ENCODE results near the gene PLK5. TPM values are rescaled to one million over a fixed set of nuclear protein-coding genes. Genes with fewer than 3 reads are reported as not detected.
"Not testable (repeated sequence)": the region's sequence is repeated elsewhere in the genome, so short reads cannot be mapped to it uniquely, and the experiment has no call there.

The PLK5 gene
- total and polyA plus RNA-seq, 9 donors = 0.08 to 1.9 (median 0.31) TPM

GRCh38 chr19:1518471-1518870 is 5.4 kb upstream of the PLK5 start:
- no peak overlapping the region for H3K27ac ChIP-seq (ENCODE audit: low read length)
- H3K4me1 ChIP-seq (ENCODE audit: control insufficient read depth, insufficient read depth, low read length) = peaks cover 10% of the 10 kb centered on the region
- H3K27me3 ChIP-seq (ENCODE audit: control insufficient read depth, insufficient read depth, low read length) = peaks cover 54% of the 10 kb centered on the region
- H3K9me3 ChIP-seq (replicated peaks; ENCODE audit: control insufficient read depth, low read depth, low read length) = no peaks in the 10 kb centered on the region
- DNase-seq = no peak
- H3K36me3 ChIP-seq (ENCODE audit: control insufficient read depth, insufficient read depth, low read length) = no peaks in the 10 kb centered on the region
- WGBS (ENCODE audit: insufficient coverage) = 86% methylated on average over 3 of the region's 4 CpGs
- H3K4me3 ChIP-seq (ENCODE audit: low read length) = no peak overlapping the region

DNA sequence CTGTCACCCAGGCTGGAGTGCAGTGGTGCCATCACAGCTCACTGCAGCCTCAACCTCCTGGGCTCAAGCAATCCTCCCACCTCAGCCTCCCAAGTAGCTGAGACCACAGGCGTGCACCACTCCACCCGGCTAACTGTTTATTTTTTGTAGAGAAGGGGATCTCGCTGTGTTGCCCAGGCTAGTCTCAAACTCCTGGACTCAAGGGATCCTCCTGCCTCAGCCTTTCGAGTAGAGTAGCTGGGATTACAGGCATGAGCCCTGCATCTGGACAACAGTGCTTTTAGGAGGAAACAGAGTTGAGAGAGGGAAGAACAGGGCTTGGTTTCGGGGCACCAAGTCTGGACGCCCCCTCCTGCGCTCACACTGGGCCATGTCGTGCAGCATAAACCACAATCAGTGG is 4.1 kb upstream of the PLK5 start:
- not testable (repeated sequence) for H3K4me3 ChIP-seq (ENCODE audit: low read length); H3K36me3 ChIP-seq (ENCODE audit: control insufficient read depth, insufficient read depth, low read length); H3K9me3 ChIP-seq (replicated peaks; ENCODE audit: control insufficient read depth, low read depth, low read length); DNase-seq; H3K27ac ChIP-seq (ENCODE audit: low read length); H3K4me1 ChIP-seq (ENCODE audit: control insufficient read depth, insufficient read depth, low read length)
- 76% methylated on average over 6 of the region's 8 CpGs for WGBS (ENCODE audit: insufficient coverage)
- peaks cover 53% of the 10 kb centered on the region for H3K27me3 ChIP-seq (ENCODE audit: control insufficient read depth, insufficient read depth, low read length)

DNA sequence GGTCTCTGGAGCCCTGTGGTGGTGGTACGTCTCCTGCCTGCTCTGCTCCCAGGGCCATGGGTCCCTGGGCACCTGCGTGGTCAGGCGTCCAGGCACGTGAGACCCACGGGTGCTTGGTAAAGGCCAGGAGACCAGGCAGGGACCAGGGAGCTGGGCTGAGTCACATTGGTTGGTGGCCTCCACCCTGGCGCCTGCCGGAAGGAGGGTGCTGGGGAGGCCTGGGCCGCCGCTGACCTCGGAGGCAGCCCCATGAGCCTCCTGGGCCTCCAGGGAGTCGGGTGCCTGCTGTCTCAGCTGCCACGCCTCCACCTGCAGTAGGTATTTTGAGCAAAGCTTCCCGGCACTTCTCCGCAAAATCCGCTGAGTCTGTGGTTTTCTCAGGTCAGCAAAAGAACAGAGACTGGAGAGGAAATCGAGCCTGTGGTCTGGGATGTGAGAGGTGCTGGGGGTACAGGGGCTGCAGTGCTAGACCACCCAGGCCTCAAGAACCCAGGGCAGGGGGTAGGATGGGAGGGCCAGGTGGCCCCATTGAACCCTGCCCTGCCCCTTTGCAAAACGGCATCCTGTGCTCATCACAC is 3.6 kb upstream of the PLK5 start:
- Histone ChIP-seq H3K27me3 (ENCODE audit: control insufficient read depth, insufficient read depth, low read length) (peaks cover 53% of the 10 kb centered on the region), H3K27ac (ENCODE audit: low read length) (no peak overlapping the region), H3K9me3 (replicated peaks; ENCODE audit: control insufficient read depth, low read depth, low read length) (no peaks in the 10 kb centered on the region), H3K36me3 (ENCODE audit: control insufficient read depth, insufficient read depth, low read length) (no peaks in the 10 kb centered on the region), H3K4me3 (ENCODE audit: low read length) (no peak overlapping the region), H3K4me1 (ENCODE audit: control insufficient read depth, insufficient read depth, low read length) (peaks cover 10% of the 10 kb centered on the region)
- no peak for DNase-seq
- WGBS (ENCODE audit: insufficient coverage) = 65% methylated on average over 16 of the region's 17 CpGs

- WGBS (ENCODE audit: insufficient coverage) = 50% methylated on average over 9 of the region's 14 CpGs
These were observed 2.2 kb upstream of the PLK5 start for GRCh38 chr19:1521636-1522035.

GRCh38 chr19:1522061-1522460 is 1.8 kb upstream of the PLK5 start:
- no peak for DNase-seq
- Histone ChIP-seq H3K9me3 (replicated peaks; ENCODE audit: control insufficient read depth, low read depth, low read length) (no peaks in the 10 kb centered on the region), H3K4me3 (ENCODE audit: low read length) (no peak overlapping the region), H3K36me3 (ENCODE audit: control insufficient read depth, insufficient read depth, low read length) (no peaks in the 10 kb centered on the region), H3K4me1 (ENCODE audit: control insufficient read depth, insufficient read depth, low read length) (peaks cover 10% of the 10 kb centered on the region), H3K27me3 (ENCODE audit: control insufficient read depth, insufficient read depth, low read length) (peaks cover 62% of the 10 kb centered on the region), H3K27ac (ENCODE audit: low read length) (no peak overlapping the region)
- WGBS (ENCODE audit: insufficient coverage) = 57% methylated on average over 7 of the region's 10 CpGs

More at GRCh38 chr19:1521636-1522035, 2.2 kb upstream of the PLK5 start:
- Histone ChIP-seq H3K9me3 (replicated peaks; ENCODE audit: control insufficient read depth, low read depth, low read length) (no peaks in the 10 kb centered on the region), H3K27me3 (ENCODE audit: control insufficient read depth, insufficient read depth, low read length) (peaks cover 63% of the 10 kb centered on the region), H3K4me1 (ENCODE audit: control insufficient read depth, insufficient read depth, low read length) (peaks cover 10% of the 10 kb centered on the region), H3K4me3 (ENCODE audit: low read length) (no peak overlapping the region), H3K27ac (ENCODE audit: low read length) (no peak overlapping the region), H3K36me3 (ENCODE audit: control insufficient read depth, insufficient read depth, low read length) (no peaks in the 10 kb centered on the region)
- DNase-seq = peak; percentile 42

DNA sequence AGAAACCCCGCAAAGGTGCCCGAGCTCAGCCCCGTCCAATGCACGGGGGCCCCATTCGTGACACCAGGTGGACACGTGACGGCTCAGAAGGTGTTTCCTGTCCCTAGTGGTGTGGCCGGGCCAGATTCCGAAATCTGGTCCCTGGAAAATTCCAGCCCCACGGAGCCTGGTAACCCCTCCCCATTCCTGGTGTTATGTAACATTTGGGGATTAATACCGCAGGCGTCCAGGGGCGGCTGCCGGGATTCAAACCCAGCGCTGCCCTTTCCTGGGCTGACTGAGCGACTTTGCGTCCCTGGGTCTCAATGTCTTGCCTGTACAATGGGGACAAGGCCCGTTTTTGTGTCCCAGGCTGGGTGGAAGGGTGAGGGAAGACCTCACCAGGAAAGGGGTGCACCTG is 1.0 kb upstream of the PLK5 start:
- Histone ChIP-seq H3K27ac (ENCODE audit: low read length) (no peak overlapping the region), H3K27me3 (ENCODE audit: control insufficient read depth, insufficient read depth, low read length) (peaks cover 62% of the 10 kb centered on the region), H3K4me1 (ENCODE audit: control insufficient read depth, insufficient read depth, low read length) (peaks cover 10% of the 10 kb centered on the region), H3K36me3 (ENCODE audit: control insufficient read depth, insufficient read depth, low read length) (no peaks in the 10 kb centered on the region), H3K4me3 (ENCODE audit: low read length) (no peak overlapping the region), H3K9me3 (replicated peaks; ENCODE audit: control insufficient read depth, low read depth, low read length) (no peaks in the 10 kb centered on the region)
- WGBS (ENCODE audit: insufficient coverage) = 56% methylated on average over 6 of the region's 18 CpGs
- no peak for DNase-seq

DNA sequence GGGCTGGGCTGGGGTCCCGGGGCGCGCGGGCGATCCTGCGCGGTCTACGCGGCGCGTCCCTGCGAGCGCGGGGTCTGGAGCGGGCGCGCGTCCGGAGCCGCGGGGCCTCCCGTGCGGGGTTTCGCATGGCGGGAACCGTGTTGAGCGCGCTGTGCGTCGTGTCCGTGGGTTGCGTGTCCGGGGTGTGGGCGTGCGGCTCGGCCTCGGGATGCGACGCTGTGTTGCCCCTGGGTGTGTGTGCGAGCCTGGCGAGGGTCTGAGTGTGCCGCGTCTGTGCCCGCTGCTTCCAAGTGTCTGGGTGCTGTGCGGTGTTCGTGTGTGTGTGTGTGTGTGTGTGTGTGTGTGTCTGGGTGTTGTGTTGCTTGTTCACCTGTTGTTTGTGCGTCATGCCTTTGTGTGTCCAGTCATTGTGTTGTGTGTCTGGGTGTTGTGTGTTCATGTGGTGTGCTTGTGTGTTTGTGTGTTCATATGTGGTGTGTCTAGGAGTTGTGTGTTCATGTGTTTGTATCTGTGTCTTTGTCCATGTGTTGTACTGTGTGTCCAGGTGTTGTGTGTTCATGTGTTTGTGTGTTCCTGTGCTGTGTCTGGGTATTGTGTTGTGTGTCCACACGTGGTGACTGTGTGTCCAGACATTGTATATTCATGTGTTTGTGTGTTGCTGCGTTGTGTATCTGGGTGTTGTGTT is 552 bp downstream of the PLK5 start:
- Histone ChIP-seq H3K4me3 (ENCODE audit: low read length) (no peak overlapping the region), H3K27ac (ENCODE audit: low read length) (no peak overlapping the region), H3K27me3 (ENCODE audit: control insufficient read depth, insufficient read depth, low read length) (peaks cover 57% of the 10 kb centered on the region), H3K4me1 (ENCODE audit: control insufficient read depth, insufficient read depth, low read length) (peaks cover 10% of the 10 kb centered on the region), H3K9me3 (replicated peaks; ENCODE audit: control insufficient read depth, low read depth, low read length) (no peaks in the 10 kb centered on the region), H3K36me3 (ENCODE audit: control insufficient read depth, insufficient read depth, low read length) (no peaks in the 10 kb centered on the region)
- 11% methylated on average over 48 of the region's 49 CpGs for WGBS (ENCODE audit: insufficient coverage)
- DNase-seq = no peak

- peaks cover 10% of the 10 kb centered on the region for H3K4me1 ChIP-seq (ENCODE audit: control insufficient read depth, insufficient read depth, low read length)
- DNase-seq = no peak
- no peak overlapping the region for H3K4me3 ChIP-seq (ENCODE audit: low read length)
- no peaks in the 10 kb centered on the region for H3K9me3 ChIP-seq (replicated peaks; ENCODE audit: control insufficient read depth, low read depth, low read length)
- H3K27me3 ChIP-seq (ENCODE audit: control insufficient read depth, insufficient read depth, low read length) = peaks cover 57% of the 10 kb centered on the region
- no peaks in the 10 kb centered on the region for H3K36me3 ChIP-seq (ENCODE audit: control insufficient read depth, insufficient read depth, low read length)
- H3K27ac ChIP-seq (ENCODE audit: low read length) = no peak overlapping the region
- WGBS (ENCODE audit: insufficient coverage) = 59% methylated on average over 16 of the region's 17 CpGs
These were observed 1.1 kb downstream of the PLK5 start for GRCh38 chr19:1524972-1525325.

DNA sequence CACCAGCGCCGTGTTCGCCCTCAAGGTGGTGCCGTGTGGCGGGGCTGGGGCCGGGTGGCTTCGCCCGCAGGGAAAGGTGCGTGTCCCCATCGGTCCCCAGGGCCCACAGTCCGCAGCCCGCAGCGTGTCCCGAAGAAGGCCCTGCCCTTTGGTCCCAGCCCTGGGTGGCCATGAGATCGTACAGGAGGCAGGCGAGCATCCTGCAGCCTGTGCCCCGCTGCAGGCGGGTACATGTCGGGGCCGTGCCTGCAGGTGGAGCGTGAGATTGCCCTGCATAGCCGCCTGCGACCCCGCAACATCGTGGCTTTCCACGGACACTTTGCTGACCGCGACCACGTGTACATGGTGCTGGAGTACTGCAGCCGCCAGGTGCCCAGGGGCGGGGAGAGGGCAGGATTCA is 1.5 kb downstream of the PLK5 start:
- Histone ChIP-seq H3K27ac (ENCODE audit: low read length) (no peak overlapping the region), H3K4me3 (ENCODE audit: low read length) (no peak overlapping the region), H3K4me1 (ENCODE audit: control insufficient read depth, insufficient read depth, low read length) (peaks cover 10% of the 10 kb centered on the region), H3K9me3 (replicated peaks; ENCODE audit: control insufficient read depth, low read depth, low read length) (no peaks in the 10 kb centered on the region), H3K36me3 (ENCODE audit: control insufficient read depth, insufficient read depth, low read length) (no peaks in the 10 kb centered on the region), H3K27me3 (ENCODE audit: control insufficient read depth, insufficient read depth, low read length) (peaks cover 54% of the 10 kb centered on the region)
- no peak for DNase-seq
- 57% methylated on average over 31 of the region's 31 CpGs for WGBS (ENCODE audit: insufficient coverage)

- H3K27me3 ChIP-seq (ENCODE audit: control insufficient read depth, insufficient read depth, low read length) = peaks cover 52% of the 10 kb centered on the region
- no peaks in the 10 kb centered on the region for H3K9me3 ChIP-seq (replicated peaks; ENCODE audit: control insufficient read depth, low read depth, low read length)
- H3K4me3 ChIP-seq (ENCODE audit: low read length) = no peak overlapping the region
- no peak for DNase-seq
- H3K36me3 ChIP-seq (ENCODE audit: control insufficient read depth, insufficient read depth, low read length) = no peaks in the 10 kb centered on the region
- 81% methylated on average over 31 of the region's 33 CpGs for WGBS (ENCODE audit: insufficient coverage)
- H3K27ac ChIP-seq (ENCODE audit: low read length) = no peak overlapping the region
- peaks cover 10% of the 10 kb centered on the region for H3K4me1 ChIP-seq (ENCODE audit: control insufficient read depth, insufficient read depth, low read length)
These were observed 2.3 kb downstream of the PLK5 start for GRCh38 chr19:1526066-1526778.
